ENCODE measurements around the gene ZDHHC13. TPM values are rescaled to one million over a fixed set of nuclear protein-coding genes. Genes with fewer than 3 reads are reported as not detected.

The ZDHHC13 gene
- total and polyA plus RNA-seq, 10 of the 15 experiments (the other 5 are each of a cell fraction or from before 2014, with no cell fraction given), result 8.5 to 34.2 (median 20.4) TPM

GRCh38 chr11:19161651-19162050, 44.7 kb downstream of the ZDHHC13 start (continued):
- TF ChIP-seq, protein P1, sequence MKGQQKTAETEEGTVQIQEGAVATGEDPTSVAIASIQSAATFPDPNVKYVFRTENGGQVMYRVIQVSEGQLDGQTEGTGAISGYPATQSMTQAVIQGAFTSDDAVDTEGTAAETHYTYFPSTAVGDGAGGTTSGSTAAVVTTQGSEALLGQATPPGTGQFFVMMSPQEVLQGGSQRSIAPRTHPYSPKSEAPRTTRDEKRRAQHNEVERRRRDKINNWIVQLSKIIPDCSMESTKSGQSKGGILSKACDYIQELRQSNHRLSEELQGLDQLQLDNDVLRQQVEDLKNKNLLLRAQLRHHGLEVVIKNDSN (IDR thresholded peaks at IDR 0.05; ENCODE audit: borderline replicate concordance, extremely low read length, insufficient read depth, low read depth, low read length), result no peak
- no peak for TF ChIP-seq ATF3 (IDR thresholded peaks at IDR 0.05; ENCODE audit: borderline replicate concordance, extremely low read depth, low read depth, low read length)
- TF ChIP-seq CBX5 (IDR thresholded peaks at IDR 0.05; ENCODE audit: low read depth), result no peak
- no peak for TF ChIP-seq SREBF1 (IDR thresholded peaks at IDR 0.05; ENCODE audit: low read length)
- no peak for TF ChIP-seq RAD51 (IDR thresholded peaks at IDR 0.05)
- TF ChIP-seq WRNIP1 (IDR thresholded peaks at IDR 0.05; ENCODE audit: borderline replicate concordance, low read depth, low read length), result no peak
- TF ChIP-seq EP300 (IDR thresholded peaks at IDR 0.05; ENCODE audit: borderline replicate concordance in 1 of 2, control insufficient read depth in 1 of 2, low read depth in 2 of 2, low read length in 2 of 2), result no peak
- TF ChIP-seq, protein P2, sequence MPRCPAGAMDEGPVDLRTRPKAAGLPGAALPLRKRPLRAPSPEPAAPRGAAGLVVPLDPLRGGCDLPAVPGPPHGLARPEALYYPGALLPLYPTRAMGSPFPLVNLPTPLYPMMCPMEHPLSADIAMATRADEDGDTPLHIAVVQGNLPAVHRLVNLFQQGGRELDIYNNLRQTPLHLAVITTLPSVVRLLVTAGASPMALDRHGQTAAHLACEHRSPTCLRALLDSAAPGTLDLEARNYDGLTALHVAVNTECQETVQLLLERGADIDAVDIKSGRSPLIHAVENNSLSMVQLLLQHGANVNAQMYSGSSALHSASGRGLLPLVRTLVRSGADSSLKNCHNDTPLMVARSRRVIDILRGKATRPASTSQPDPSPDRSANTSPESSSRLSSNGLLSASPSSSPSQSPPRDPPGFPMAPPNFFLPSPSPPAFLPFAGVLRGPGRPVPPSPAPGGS (IDR thresholded peaks at IDR 0.05; ENCODE audit: borderline replicate concordance, insufficient read depth, low read depth, low read length, poor library complexity, severe bottlenecking), result no peak

DNA sequence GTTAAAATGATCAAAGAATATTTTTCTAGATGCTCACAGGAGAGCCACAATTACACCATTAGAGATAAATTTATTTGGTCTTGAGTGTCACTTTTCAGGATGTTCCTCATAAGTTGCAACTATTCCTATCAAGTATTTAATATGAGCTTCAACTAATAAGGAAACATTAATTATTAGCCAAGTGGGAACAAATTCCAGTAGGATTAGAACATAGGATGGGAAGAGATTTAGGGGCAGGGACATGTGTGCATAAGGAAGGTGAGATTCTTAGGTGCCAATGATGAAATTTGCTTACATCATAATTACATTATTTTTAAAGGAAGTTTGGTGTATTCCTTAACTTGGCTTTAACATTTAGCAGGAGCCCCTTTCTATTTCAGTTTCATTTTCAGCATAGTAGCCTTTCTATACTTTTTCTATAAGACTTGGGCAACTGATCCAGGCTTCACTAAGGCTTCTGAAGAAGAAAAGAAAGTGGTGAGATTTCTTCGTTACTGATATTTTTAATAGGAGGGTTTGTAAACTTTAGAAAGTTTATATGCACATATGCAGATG, 46.1 kb downstream of the ZDHHC13 start:
- ChIA-PET RAD21 (ENCODE audit: unreplicated experiment) (no interaction called here), SMC1A (ENCODE audit: uncharacterized antibody, unreplicated experiment) (interaction anchor here (1.0 to 1.3 kb wide), 2 partner anchors 9 kb away, joined by 3 read pairs; no protein-coding TSS in a partner anchor), POLR2A (no interaction called here), CTCF (interaction anchor here (0.7 to 1.1 kb wide), 3 partner anchors 9 to 86 kb away, joined by 3 to 4 read pairs (median 3); no protein-coding TSS in a partner anchor)
- 100% methylated on average over 1 of the region's 1 CpG for WGBS (ENCODE audit: insufficient coverage, insufficient replicate concordance, low lambda C conversion rate, missing lambda C conversion rate)
- no peak overlapping the region for H3K4me2 ChIP-seq (ENCODE audit: control insufficient read depth, insufficient read depth)
- ATAC-seq (no peak), FAIRE-seq (no peak), DNase-seq (ENCODE audit: low read depth, low spot score) (no peak)
- intact Hi-C loops (cut with micrococcal nuclease; ENCODE audit: unreplicated experiment), result no loop called here
- in situ Hi-C loops (cut with MboI), result no loop called here
- H3K27me3 ChIP-seq (replicated peaks in 1 of 2; ENCODE audit: control insufficient read depth in 2 of 2, insufficient read depth in 2 of 2, low read length in 1 of 2), result no peaks in the 10 kb centered on the region
- BruUV-seq (replicated peaks), result no TSS peak
- H3K9me3 ChIP-seq (replicated peaks; ENCODE audit: control insufficient read depth, insufficient read depth, low read length), result no peaks in the 10 kb centered on the region
- H3K4me1 ChIP-seq (ENCODE audit: control insufficient read depth, insufficient read depth, low read length), result no peaks in the 10 kb centered on the region
- H3K4me3 ChIP-seq, result no peak overlapping the region
- no peak overlapping the region for H2AFZ ChIP-seq (ENCODE audit: control insufficient read depth, low read depth, low read length)
- H3K9ac ChIP-seq (ENCODE audit: control insufficient read depth, insufficient read depth, low read length), result no peak overlapping the region
- no peaks in the 10 kb centered on the region for H3K79me2 ChIP-seq (ENCODE audit: control insufficient read depth, insufficient read depth, low read length)
- no peaks in the 10 kb centered on the region for H4K20me1 ChIP-seq (ENCODE audit: control insufficient read depth, insufficient read depth)
- no peak overlapping the region for H3K27ac ChIP-seq (ENCODE audit: control insufficient read depth, insufficient read depth)
- peaks cover 1 to 18% of the 10 kb centered on the region in 2 experiments for H3K36me3 ChIP-seq (ENCODE audit: control insufficient read depth in 2 of 2, insufficient read depth in 2 of 2, low read length in 1 of 2)
- TF ChIP-seq CHD2 (IDR thresholded peaks at IDR 0.05; ENCODE audit: borderline replicate concordance, low read depth, low read length) (no peak), STAT1 (conservative IDR thresholded peaks at IDR 0.05) (no peak), GATAD2B (conservative IDR thresholded peaks at IDR 0.05; ENCODE audit: low read depth) (no peak)
- TF ChIP-seq, protein P3, sequence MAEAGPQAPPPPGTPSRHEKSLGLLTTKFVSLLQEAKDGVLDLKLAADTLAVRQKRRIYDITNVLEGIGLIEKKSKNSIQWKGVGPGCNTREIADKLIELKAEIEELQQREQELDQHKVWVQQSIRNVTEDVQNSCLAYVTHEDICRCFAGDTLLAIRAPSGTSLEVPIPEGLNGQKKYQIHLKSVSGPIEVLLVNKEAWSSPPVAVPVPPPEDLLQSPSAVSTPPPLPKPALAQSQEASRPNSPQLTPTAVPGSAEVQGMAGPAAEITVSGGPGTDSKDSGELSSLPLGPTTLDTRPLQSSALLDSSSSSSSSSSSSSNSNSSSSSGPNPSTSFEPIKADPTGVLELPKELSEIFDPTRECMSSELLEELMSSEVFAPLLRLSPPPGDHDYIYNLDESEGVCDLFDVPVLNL (IDR thresholded peaks at IDR 0.05; ENCODE audit: low read depth, low read length), result no peak
- TF ChIP-seq, protein P4, sequence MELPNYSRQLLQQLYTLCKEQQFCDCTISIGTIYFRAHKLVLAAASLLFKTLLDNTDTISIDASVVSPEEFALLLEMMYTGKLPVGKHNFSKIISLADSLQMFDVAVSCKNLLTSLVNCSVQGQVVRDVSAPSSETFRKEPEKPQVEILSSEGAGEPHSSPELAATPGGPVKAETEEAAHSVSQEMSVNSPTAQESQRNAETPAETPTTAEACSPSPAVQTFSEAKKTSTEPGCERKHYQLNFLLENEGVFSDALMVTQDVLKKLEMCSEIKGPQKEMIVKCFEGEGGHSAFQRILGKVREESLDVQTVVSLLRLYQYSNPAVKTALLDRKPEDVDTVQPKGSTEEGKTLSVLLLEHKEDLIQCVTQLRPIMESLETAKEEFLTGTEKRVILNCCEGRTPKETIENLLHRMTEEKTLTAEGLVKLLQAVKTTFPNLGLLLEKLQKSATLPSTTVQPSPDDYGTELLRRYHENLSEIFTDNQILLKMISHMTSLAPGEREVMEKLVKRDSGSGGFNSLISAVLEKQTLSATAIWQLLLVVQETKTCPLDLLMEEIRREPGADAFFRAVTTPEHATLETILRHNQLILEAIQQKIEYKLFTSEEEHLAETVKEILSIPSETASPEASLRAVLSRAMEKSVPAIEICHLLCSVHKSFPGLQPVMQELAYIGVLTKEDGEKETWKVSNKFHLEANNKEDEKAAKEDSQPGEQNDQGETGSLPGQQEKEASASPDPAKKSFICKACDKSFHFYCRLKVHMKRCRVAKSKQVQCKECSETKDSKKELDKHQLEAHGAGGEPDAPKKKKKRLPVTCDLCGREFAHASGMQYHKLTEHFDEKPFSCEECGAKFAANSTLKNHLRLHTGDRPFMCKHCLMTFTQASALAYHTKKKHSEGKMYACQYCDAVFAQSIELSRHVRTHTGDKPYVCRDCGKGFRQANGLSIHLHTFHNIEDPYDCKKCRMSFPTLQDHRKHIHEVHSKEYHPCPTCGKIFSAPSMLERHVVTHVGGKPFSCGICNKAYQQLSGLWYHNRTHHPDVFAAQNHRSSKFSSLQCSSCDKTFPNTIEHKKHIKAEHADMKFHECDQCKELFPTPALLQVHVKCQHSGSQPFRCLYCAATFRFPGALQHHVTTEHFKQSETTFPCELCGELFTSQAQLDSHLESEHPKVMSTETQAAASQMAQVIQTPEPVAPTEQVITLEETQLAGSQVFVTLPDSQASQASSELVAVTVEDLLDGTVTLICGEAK (IDR thresholded peaks at IDR 0.05; ENCODE audit: borderline replicate concordance), result no peak
